Measurements from ENCODE around the gene HLX. TPM values are rescaled to one million over a fixed set of nuclear protein-coding genes. Genes with fewer than 3 reads are reported as not detected.

The HLX gene
- total RNA-seq, 1 experiment from 2014 or later: not detected

DNA sequence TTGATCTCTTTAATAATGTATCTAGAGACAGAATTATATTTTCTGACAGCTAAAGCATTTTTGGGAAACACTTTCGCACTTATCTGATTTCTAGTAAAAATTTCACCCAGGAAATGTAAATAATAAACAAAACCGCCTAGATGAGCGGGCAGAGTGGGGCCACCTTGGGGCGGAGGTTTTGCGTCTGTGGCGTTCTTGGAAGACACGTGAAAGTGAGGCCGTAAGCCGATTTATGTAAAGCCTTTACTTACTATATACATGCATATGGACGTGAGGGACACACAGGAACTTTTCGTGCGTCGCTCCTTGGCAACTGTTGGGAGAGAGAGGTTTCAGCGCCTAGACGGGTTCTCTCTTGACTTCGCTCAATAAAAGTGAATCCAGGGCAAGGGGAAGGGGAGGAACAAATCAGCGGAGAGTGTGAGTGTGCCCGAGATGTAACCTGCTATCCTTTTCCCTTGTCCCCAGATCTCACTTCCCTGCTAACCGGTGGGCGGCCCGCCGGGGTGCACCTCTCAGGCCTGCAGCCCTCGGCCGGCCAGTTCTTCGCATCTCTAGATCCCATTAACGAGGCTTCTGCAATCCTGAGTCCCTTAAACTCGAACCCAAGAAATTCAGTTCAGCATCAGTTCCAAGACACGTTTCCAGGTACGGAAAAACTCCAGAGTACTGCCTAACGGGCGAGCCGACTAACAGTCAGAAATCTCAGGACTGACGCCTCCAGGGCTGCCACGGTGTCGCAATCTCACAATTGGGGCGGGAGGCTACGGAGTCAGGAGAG lies 1.7 kb downstream of the HLX start:
- no peak for DNase-seq (ENCODE audit: low spot score)

DNA sequence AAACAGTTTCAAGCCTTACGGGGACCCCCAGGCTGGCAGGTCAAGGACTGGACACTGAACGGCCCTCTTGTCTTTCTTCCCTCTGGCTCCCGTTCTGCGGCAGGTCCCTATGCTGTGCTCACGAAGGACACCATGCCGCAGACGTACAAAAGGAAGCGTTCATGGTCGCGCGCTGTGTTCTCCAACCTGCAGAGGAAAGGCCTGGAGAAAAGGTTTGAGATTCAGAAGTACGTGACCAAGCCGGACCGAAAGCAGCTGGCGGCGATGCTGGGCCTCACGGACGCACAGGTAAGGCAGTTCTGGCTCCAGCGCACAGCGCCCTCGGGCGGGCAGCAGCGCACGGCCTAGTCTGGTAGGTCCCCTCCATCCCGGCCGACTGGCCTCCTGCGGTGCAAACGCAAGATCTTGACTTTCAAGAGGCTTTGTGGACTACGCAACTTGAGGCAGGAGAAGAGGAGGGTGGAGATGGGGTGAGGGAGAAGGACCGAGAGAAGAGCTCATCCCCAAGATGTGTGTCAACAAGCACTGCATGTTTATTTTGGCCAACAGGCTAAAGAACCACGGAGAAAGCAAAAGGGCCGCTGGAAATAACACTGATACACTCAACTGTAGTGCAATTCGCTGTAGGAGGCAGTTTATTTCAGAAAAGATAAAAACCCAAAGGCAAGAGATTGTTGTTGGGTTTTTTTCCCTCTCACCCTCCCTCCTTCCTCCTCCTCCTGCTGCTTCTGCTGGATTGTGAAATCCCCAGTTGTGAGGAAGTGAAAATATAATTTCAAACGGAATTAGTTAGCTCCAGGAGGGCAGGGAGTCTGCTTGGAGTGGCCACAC lies 3.0 kb downstream of the HLX start:
- DNase-seq (ENCODE audit: low spot score): no peak

DNA sequence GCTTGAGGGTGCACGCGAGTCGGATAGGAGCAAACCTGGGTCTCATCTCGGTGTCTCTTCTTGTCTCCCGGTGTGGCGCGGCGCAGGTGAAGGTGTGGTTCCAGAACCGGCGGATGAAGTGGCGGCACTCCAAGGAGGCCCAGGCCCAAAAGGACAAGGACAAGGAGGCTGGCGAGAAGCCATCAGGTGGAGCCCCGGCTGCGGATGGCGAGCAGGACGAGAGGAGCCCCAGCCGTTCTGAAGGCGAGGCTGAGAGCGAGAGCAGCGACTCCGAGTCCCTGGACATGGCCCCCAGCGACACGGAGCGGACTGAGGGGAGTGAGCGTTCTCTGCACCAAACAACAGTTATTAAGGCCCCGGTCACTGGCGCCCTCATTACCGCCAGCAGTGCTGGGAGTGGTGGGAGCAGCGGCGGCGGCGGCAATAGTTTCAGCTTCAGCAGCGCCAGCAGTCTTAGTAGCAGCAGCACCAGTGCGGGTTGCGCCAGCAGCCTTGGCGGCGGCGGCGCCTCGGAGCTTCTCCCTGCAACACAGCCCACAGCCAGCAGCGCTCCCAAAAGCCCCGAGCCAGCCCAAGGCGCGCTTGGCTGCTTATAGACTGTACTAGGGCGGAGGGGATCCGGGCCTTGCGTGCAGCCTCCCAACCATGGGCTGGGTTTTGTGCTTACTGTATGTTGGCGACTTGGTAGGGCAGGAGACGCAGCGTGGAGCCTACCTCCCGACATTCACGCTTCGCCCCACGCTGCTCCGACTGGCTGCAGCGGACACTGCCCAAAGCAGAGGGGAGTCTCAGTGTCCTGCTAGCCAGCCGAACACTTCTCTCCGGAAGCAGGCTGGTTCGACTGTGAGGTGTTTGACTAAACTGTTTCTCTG lies 5.1 kb downstream of the HLX start:
- DNase-seq (ENCODE audit: low spot score): no peak

DNA sequence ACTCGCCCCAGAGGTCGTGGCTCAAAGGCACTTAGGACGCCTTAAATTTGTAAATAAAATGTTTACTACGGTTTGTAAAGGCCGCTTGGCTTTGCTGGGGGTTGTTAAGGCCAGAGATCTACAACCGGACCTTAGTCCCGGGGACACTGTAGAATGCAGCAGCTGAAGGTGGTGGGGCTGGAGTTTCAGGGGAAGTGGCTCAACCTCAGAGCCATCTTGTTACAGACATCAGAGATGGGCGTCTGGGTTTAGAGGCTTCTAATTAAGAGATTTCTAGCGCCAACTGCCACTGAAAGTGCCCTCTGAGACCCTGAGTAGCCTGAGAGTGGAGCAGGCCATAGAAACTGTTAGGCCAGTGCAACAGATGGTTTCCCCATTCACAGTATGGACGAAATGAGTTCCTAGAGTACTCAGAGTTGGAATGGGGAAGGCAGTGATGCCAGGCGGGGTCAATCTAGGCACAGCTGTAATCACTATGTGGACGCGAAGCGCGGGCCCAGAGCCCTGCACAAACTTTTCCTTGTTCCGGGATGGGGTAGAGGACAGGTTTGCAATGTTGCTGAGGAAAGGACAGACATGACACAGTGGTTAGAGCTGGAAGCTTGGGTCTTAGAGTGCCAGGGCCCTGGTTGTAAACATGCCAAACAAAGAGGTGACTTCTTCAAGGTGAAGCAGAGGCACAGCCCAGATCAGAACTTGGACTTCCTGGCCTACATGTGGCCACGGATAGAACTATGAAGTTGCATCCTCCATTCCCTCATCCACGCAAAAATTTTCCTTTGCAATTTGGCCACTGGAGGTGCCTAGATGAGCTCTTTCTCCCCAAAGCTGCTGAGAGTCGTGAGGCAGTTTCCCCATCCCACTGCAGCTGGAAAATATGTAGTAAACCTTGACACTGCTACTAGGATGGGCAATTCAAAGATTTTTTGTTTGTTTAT lies 6.0 kb downstream of the HLX start:
- DNase-seq (ENCODE audit: low spot score): no peak

DNA sequence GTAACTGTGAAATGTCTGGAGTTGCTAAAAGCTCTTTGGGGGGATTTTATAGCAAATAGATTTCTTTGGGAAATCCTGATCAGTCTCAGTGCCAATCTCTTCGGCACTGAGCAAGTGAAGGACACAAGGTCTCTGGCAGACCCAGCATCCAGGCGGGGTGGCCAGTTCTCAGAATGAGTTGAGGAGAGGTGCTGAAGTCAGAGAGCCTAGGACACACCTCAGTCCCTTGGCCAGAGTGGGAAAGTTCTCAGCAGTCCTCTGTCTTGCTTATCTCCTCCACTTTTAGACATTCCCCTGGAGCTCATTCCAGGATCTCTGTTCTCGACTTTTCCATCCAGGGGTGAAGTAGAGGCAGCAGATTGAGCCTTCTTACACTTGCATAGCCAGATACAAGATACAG lies 6.7 kb downstream of the HLX start:
- no peak for DNase-seq (ENCODE audit: low spot score)

DNA sequence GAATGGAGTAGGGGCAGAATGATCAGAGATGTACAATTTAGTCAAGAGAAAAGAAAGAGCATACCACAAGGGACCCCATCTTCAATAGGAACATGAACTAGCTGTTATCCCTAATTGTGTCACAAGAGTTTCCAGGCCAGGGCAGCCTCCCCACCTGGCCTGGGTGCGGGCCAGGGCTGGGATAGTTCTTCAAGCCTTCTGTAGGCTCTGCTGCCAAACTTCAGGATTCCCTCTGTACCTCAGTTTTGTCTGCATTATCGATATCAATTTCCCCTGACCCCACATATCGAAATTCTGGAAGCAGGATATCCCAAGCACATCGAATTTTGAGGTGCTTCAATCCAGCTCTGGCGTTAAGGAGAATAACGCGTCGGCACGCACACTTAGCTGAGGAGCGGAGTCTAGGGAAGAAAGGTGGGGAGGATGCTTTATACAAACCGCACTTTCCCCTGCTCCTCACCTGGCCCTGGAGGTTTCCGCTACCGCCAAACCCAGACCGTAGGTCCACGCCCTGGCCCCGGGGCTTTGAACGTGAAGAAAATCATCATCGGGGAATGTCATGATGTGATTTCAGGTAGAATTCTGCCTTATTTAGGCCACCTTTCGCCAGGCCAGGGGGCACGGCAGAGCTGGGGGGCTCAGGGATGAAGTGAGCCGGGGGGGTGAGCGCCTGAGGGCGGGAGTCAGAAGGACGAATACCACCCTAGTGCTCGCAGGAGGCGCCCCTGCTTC lies 7.4 kb downstream of the HLX start:
- no peak for DNase-seq (ENCODE audit: low spot score)

DNA sequence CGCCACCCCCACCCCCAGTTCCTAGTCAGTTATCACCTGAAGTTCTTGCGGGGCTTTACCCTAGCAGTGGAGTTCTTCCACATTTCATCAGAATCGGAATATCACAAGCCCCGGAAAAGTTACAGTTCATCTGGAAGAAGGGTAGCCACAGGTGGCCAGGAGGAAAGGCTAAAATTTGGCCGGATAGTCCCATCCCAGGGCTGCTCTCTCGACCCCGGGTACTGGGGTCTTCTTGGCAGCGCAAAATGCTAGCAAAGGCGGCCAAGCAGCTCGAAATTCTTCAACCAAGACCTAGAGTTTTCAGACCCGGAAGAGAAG lies 7.9 kb downstream of the HLX start:
- DNase-seq (ENCODE audit: low spot score): no peak

DNA sequence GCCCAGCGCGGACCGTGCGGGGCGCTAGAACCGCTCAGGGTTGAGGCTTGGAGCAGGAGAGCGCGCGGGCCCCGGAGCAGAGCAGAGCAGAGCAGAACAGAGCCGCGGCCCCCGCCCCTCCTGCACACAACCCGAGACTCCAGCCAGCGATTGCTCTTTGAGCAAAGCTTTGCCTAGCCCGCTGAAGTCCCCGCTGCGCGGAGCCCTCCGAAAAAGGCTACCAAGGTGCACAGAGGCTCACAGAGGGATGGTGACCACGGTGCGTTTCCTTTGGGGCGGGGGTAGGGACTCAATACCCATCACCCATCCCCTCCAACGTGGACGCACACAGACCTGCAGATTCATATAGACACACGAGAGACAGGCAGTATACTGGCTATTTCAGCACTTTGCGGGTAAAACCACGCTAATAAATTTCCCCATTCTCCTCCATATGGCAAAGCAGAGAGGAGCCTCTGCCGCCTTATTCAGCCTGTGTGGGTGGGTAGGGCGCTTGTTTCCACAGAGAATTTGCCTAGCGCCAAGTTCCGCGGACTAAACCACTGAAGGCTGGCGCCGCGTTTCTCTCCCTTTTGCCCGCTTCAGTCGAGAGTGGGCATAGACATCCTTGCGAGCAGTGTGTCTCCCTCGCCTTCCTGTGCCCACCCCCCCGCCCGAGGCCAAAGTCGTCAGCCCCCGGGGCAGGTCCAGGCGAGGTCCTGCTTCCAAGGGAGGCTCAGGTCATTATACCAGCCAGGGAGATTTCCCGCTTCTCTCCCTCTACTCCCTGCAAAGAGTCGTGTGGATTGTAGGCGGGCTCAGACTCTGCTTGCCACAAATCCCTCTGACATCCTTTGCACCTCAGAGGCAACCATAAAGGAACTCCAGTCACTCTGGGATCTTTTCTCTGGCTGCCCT lies 8.5 kb downstream of the HLX start:
- no peak for DNase-seq (ENCODE audit: low spot score)

DNA sequence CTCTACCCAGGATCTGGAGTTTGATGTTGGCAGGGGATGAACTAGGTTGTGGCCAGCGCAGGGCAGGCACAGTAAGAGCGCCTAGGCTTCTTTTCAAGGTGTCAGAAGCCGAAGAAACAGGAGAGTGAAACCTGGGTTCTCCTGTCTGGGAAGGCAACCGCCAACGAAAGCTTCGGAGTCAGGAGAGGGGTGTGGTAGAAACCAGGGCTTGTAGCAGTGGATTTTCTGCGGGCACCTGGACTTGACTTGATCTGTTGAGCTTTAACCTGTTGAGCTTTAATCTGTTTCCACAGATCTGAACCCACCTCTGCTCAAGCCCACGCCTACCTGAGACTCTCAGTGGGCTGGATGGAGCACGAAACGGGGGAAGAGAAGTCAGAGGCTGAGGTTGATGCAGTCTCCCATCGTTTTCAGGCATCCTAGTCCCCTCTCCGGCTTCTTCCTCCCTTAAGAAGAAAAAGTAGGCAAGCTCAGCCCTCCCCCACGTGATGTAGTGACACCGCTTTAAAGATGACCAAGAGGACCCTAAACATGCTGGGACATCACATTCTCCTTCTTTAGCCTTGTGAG lies 9.3 kb downstream of the HLX start:
- no peak for DNase-seq (ENCODE audit: low spot score)

DNA sequence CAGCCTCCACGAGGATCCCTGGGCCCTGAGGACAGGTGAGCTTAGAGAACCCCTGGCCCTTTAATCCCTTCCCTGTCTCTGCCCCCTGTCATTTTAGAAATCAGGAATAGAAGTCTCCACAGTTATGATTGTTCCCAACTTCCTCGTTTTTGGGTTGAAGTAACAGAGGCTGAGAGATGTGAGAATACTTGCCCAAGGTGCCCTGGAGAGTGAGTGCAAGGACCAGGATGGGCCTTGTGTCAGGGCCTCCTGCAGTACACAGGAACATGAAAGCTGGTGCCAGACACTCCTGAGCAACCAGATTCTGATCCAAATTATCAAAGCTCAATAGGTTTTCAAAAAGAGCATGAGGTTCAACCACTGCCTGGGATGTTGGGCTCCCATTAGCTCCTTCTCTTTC lies 10.1 kb downstream of the HLX start:
- no peak for DNase-seq (ENCODE audit: low spot score)

DNA sequence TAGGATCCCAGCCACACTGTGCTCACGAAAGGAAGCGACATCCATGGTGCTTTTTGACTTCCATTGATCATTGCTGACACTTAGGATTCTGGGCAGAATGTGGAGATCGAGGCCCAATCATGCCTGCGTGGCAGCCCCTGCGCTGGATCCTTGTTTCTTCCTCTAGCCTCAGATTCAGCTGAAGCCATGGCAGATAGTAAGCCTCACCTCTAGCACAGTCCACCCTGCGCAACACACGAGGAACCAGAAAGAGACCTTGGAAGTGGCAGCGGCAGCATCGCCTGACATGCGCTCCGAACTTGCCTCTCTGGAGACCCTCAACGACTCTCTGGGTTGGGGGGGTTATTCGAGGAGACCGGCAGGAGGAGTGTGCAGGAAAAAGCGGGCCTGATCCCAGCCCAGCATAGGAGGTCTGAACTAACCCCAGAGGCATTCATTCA lies 10.6 kb downstream of the HLX start:
- DNase-seq (ENCODE audit: low spot score): no peak

DNA sequence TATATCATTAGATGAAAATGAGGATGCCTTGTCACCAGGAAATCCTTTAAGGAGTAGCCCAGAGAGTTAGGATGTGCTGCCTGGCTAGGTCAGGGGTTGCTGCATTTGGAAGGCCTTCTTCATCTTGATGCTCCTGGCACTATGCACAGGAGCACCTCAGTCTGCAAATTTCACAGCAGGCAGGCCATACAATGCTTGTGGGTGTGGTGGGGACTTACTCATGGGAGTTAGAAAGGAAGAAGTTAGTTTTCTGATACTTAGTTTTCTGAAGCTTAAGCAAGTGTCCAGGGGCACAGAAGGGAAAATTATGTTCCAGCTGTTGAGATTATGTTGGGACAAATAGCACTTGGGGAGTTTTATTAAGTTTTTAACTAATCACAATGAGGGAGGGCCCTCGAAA lies 11.4 kb downstream of the HLX start:
- DNase-seq (ENCODE audit: low spot score): no peak

DNA sequence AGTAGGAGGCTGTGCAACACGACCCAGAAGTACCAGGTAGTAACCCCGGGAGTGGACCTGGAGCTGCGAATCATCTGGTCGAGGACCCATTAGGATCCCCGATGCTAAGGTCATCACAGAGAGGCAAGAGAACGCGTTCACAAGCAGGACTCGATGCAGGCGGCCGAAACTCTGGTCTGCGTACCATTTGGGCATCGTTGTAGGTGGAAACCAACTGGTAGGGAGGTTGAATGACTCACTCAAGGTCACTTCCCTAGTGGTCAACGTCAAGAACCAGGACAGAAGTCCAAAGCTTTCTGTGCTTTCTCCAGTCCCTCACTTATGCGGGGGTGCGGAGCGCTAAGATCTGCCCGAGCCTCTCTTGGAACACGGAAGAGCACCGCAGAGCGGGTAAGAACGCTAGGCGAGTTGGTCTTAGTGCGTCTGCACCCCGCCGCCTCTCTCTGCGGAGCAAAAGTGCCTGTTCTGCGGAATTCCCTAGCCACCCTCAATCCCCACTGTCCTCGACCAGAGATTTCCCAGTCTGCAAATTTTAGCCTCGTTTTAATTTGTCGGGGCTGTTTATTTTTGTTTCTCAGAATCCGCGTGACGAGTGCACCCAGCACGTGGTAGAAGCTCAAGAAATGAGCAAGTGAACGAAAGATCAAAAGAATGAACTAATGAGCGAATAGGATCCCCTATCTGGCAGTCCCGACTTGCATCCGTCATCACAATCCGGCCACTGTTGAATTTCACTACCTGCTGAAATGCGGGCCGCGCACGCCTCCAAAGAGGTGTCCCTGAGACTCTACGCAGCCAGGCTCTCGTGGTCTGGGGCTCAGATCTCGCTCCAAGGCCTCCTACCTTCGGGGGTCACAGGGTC lies 12.2 kb downstream of the HLX start:
- no peak for DNase-seq (ENCODE audit: low spot score)

DNA sequence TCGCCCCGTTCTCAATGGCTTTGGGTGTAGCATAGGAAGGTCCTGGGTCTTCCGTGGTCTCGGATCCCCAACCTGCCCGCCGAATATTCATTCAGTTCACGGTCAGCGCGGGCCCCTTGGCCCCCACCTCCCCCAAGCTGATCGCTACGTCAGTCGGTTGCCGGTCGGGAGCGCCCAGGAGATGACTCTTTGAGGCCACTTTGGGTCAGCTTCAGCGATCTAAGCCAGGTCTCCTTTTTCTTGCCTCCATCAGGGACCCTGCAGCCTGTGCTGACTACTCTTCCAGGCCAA lies 12.8 kb downstream of the HLX start:
- DNase-seq (ENCODE audit: low spot score): no peak

DNA sequence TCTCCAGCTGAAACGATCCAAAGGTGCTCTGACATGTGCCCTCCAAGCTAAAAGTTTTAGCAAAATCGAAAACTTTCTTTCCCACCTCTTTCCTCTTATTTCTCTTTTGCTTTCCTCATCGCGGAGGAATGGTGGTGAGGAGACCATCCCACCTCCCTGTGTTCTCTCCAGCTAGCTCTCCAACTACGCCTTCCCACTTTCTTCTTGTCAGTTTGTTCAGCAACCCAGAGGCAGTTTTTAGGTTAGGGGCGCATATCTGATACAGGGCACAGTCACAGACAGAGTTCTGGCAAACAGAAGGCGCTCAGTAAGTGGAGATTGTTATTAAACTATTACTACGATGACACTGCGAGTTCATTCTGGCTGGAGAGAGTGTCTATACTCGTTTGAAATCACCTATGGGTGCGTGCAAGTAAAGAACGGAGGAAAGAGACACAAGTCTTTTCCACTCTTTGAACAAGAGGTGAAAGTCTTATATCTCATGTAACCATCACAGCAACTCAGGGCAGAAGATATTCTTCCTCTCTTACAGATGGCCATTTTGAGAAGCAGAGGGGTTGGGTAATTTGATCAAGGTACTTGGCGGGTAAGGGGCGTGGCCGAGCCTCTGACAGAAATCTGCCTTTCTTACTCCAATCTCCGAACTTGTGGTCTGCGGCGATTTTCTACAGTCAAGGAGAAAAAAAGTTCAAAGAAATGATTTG lies 13.9 kb downstream of the HLX start:
- DNase-seq (ENCODE audit: low spot score): no peak

DNA sequence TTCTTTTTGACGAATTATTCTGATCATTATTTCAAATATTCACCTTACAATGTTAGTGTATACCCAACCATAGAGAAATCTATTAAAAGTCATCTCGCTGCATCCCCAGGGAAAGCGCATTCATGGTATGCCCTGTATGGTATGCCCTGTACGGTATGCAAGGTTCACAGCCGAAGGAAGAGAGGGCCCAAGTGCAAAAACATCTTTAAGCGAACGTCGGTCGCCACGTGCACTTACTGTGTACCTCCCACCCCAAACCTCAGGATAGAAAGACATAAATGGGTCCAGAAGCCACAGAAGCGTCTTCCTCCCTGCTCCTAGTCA lies 14.4 kb downstream of the HLX start:
- DNase-seq (ENCODE audit: low spot score): no peak

DNA sequence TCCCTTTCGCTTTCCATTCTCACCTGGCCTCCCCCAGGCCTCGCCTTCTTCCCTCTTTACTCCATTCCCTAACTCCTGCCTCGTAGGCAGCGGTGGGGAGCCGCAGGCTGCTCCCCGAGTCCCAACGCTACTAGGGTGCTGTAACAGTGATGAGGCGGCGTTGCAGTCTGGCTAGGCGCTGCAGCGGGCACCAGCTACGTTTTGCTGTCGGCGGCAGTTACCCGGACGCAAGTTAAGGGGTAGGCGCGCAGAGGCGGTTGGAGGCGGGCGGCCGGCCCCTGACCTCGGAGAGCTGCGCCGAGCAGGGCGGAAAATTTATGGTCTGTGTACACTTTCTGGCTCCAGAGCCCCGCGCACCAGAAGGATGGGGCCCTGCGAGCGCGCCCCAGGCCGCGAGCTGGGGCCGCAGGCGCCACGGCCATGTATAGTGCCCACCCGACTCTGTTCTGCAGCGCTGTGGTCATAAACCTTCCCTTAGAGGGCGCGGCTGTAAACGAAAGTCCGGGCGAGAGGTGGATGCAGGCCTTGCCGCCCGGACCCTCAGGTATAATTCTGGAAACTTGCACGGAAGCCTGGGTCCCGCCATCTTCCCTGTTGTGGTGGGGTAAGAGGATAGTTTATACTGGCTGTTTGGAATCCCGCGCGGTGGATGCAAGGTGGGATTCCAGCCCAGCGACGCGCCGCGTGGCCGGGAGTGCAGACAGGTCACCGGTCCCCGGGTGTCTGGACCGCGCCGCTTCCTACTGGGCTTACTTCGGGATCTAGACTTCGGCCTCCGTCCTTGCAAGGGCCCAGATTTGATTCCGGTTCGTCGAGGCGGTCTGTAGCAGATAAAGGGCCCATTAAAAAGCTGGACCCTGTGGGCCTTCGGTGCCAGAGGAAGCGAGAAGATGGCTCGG lies 15.0 kb downstream of the HLX start:
- DNase-seq (ENCODE audit: low spot score): no peak
